ENCODE measurements around the gene DNAH2. TPM values are rescaled to one million over a fixed set of nuclear protein-coding genes. Genes with fewer than 3 reads are reported as not detected.
A peak's percentile ranks its signal among the peaks of the same experiment; 100 is the strongest.

The DNAH2 gene
- total RNA-seq, 1 experiment from 2014 or later: 0.15 TPM

DNA sequence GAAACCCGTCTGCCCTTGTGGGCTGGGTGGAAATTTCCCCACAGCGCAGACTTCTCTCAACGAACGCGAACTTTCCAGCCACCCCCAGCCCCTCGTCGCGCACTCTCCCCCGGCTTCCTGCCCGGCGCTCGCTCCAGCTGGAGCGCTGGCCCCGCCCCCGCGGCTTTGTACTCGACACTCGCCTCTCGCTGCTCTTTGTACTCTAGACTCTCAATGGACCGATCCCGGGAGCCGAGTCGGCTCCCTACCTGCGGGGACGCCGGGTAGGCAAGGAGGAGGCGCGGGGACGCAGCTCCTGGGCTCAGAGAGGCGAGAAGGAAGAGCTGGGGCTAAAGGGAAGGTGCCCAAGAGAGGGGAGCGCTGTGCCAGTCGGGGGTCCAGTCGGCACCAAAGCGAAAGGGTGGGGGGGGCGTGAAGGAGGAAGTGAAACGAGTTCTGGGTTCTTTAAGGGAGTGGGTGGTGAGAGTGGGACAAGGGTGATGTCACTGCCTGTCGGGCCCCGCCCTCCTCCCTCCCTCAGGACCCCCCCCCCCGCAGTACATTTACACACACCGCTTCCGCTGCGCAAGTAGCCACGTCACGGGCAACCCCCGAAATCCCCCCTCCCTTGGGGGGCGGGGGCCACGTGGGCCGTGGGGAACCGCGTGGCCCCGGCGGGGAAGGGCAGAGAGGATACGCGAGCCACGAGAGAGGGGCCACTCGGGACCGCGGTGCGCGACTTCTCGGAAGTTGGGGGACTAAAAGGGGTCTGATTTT, 126.2 kb downstream of the DNAH2 start:
- no peak overlapping the region for H4K8ac ChIP-seq (replicated peaks; ENCODE audit: insufficient read length, low read depth, low read length)
- no peak overlapping the region for H2AFZ ChIP-seq (ENCODE audit: low read length)
- no peaks in the 10 kb centered on the region; a peak in 1 of 5 replicates for H3K9me3 Mint-ChIP-seq
- H3K14ac ChIP-seq (ENCODE audit: insufficient read depth, low read length): no peak overlapping the region; the same call in 1 of the 2 replicates
- H3K27me3 Mint-ChIP-seq (ENCODE audit: low read depth): peaks cover 28% of the 10 kb centered on the region
- H3K27ac Mint-ChIP-seq: peak overlapping the region in 1 of 3 experiments; percentile 93; a peak in 2 of 7 replicates
- no peaks in the 10 kb centered on the region for H3K9me3 ChIP-seq (ENCODE audit: control insufficient read depth, low read depth, low read length)
- H2BK12ac ChIP-seq (ENCODE audit: insufficient read length, low read depth, low read length): no peak overlapping the region
- no peak overlapping the region for H3K23ac ChIP-seq (ENCODE audit: insufficient read length, low read depth, low read length)
- H3K56ac ChIP-seq (ENCODE audit: insufficient read length, low read depth, low read length): no peak overlapping the region
- DNase-seq: peak; percentile 91
- WGBS (ENCODE audit: extremely low coverage, insufficient read length, low lambda C conversion rate): no CpG with 5 or more reads among the region's 61 CpGs
- H3K4me2 ChIP-seq (ENCODE audit: insufficient read depth, insufficient read length, low read length): peak overlapping the region; percentile 97
- peaks cover 29% of the 10 kb centered on the region for H3K23me2 ChIP-seq (ENCODE audit: insufficient read length, low read depth, low read length, poor library complexity, severe bottlenecking)
- no peaks in the 10 kb centered on the region for H4K20me1 ChIP-seq (ENCODE audit: control insufficient read depth, insufficient read depth, insufficient read length)
- no peak overlapping the region for H3K4ac ChIP-seq (ENCODE audit: low read depth, low read length)
- no peaks in the 10 kb centered on the region; the same call in 1 of the 2 replicates for H3K4me1 ChIP-seq (ENCODE audit: insufficient read depth, low read length)
- no peak overlapping the region for H2AK5ac ChIP-seq (ENCODE audit: insufficient read length, low read length)
- H3K9ac ChIP-seq (ENCODE audit: extremely low read depth, insufficient read length, low read length): peak overlapping the region; percentile 27
- H4K91ac ChIP-seq (ENCODE audit: insufficient read length, low read depth, low read length): no peak overlapping the region
- H3K79me1 ChIP-seq (ENCODE audit: insufficient read depth, low read depth, low read length, poor library complexity, severe bottlenecking): no peaks in the 10 kb centered on the region
- peaks cover 27 to 43% of the 10 kb centered on the region in 2 experiments for H3K4me1 Mint-ChIP-seq
- no peak overlapping the region for H2BK20ac ChIP-seq (ENCODE audit: low read depth, low read length, poor library complexity, severe bottlenecking)
- no peak overlapping the region for H2BK15ac ChIP-seq (ENCODE audit: low read depth, low read length)
- no peak overlapping the region for H3K18ac ChIP-seq (ENCODE audit: insufficient read length, low read depth, low read length)
- no peaks in the 10 kb centered on the region for H3K79me2 ChIP-seq (ENCODE audit: insufficient read depth, low read length)
- H3K4me3 Mint-ChIP-seq: peak overlapping the region; percentile 89 to 94
- no peak overlapping the region for H2BK5ac ChIP-seq (ENCODE audit: insufficient read length, low read length)
- peaks cover 25% of the 10 kb centered on the region; the same call in 1 of the 2 replicates for H3K27me3 ChIP-seq (ENCODE audit: insufficient read depth, low read length)
- TF ChIP-seq, protein P1, sequence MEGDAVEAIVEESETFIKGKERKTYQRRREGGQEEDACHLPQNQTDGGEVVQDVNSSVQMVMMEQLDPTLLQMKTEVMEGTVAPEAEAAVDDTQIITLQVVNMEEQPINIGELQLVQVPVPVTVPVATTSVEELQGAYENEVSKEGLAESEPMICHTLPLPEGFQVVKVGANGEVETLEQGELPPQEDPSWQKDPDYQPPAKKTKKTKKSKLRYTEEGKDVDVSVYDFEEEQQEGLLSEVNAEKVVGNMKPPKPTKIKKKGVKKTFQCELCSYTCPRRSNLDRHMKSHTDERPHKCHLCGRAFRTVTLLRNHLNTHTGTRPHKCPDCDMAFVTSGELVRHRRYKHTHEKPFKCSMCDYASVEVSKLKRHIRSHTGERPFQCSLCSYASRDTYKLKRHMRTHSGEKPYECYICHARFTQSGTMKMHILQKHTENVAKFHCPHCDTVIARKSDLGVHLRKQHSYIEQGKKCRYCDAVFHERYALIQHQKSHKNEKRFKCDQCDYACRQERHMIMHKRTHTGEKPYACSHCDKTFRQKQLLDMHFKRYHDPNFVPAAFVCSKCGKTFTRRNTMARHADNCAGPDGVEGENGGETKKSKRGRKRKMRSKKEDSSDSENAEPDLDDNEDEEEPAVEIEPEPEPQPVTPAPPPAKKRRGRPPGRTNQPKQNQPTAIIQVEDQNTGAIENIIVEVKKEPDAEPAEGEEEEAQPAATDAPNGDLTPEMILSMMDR (conservative IDR thresholded peaks at IDR 0.05): no peak
- no peak overlapping the region for H4K5ac ChIP-seq (ENCODE audit: insufficient read length, low read depth, low read length)
- H3K36me3 Mint-ChIP-seq (ENCODE audit: insufficient read depth in 1 of 3, low read depth in 3 of 3): peaks cover 4 to 31% (median 21%) of the 10 kb centered on the region in 3 experiments; a peak in 6 of 7 replicates
- H3T11ph ChIP-seq (ENCODE audit: low read length): no peak overlapping the region
- no peak overlapping the region for H3K27ac ChIP-seq (ENCODE audit: insufficient read length, low read depth, low read length)
- no peak overlapping the region for H2BK120ac ChIP-seq (ENCODE audit: low read depth, low read length, poor library complexity, severe bottlenecking)
